Cerebellar cortex (tissue), 1 donor: Measurements from ENCODE around the gene TMEM54.

Experiments
- DNase-seq: peaks from one replicate; pipeline ENCODE4 v3.0.0-alpha.2; 2015; ENCODE audit warnings: low spot score

The TMEM54 gene

GRCh38 chr1:32900956-32901822 is at the start of gene TMEM54:
Gene TMEM54 (minus strand): TSS chr1:32901389. CDS start chr1:32901238, 151 bp downstream.
- no peak for DNase-seq

GRCh38 chr1:32949519-32949918 is 48.3 kb upstream of the TMEM54 start:
- no peak for DNase-seq

- DNase-seq = no peak
Measured at GRCh38 chr1:32948905-32949304, 47.7 kb upstream of the TMEM54 start.

GRCh38 chr1:32948390-32948722 is 47.2 kb upstream of the TMEM54 start:
- DNase-seq = no peak

GRCh38 chr1:32947669-32948389 is 46.6 kb upstream of the TMEM54 start:
- no peak for DNase-seq

- DNase-seq = no peak
Measured at GRCh38 chr1:32946413-32946812, 45.2 kb upstream of the TMEM54 start.

GRCh38 chr1:32944180-32944579 is 43.0 kb upstream of the TMEM54 start:
- DNase-seq = no peak

- peak; percentile 33 for DNase-seq
Measured at GRCh38 chr1:32939655-32940371, 38.6 kb upstream of the TMEM54 start.

- DNase-seq = peak; percentile 27
Measured at GRCh38 chr1:32937061-32937460, 35.9 kb upstream of the TMEM54 start.

GRCh38 chr1:32934535-32934934 is 33.3 kb upstream of the TMEM54 start:
- DNase-seq = no peak

- DNase-seq = peak; percentile 35
Measured at GRCh38 chr1:32933742-32934322, 32.6 kb upstream of the TMEM54 start.

- no peak for DNase-seq
Measured at GRCh38 chr1:32931760-32932159, 30.6 kb upstream of the TMEM54 start.

GRCh38 chr1:32929366-32929765 is 28.2 kb upstream of the TMEM54 start:
- DNase-seq = no peak

- no peak for DNase-seq
Measured at GRCh38 chr1:32928715-32929114, 27.5 kb upstream of the TMEM54 start.

- no peak for DNase-seq
Measured at GRCh38 chr1:32928285-32928684, 27.1 kb upstream of the TMEM54 start.

GRCh38 chr1:32927441-32927840 is 26.3 kb upstream of the TMEM54 start:
- DNase-seq = no peak

GRCh38 chr1:32926562-32926961 is 25.4 kb upstream of the TMEM54 start:
- DNase-seq = no peak

GRCh38 chr1:32925403-32926162 is 24.4 kb upstream of the TMEM54 start:
- no peak for DNase-seq

- no peak for DNase-seq
Measured at GRCh38 chr1:32924881-32925344, 23.7 kb upstream of the TMEM54 start.

GRCh38 chr1:32920833-32921232 is 19.6 kb upstream of the TMEM54 start:
- DNase-seq = peak; percentile 93
